Mammary epithelial cell (primary cell): ENCODE measurements around the gene G3BP1.

Experiments
- EZH2 ChIP-seq: IDR thresholded peaks from 2 replicates; pipeline ENCODE4 v1.6.1; 2012; ENCODE audit warnings: low read length, inconsistent platforms, borderline replicate concordance
- TF ChIP-seq, protein P1 (sequence below), 2 donors: IDR thresholded peaks in 1 of 2; conservative IDR thresholded peaks in 1 of 2; 2 replicates each; pipeline ENCODE4 v1.5.1; 2011 to 2012; ENCODE audit warnings: inconsistent platforms in 2 of 2, low read length in 2 of 2, mild to moderate bottlenecking in 2 of 2, control low read depth in 1 of 2, low read depth in 1 of 2; ENCODE audit not compliant: insufficient read depth in 1 of 2; ENCODE audit errors: extremely low read depth in 1 of 2

DNA sequence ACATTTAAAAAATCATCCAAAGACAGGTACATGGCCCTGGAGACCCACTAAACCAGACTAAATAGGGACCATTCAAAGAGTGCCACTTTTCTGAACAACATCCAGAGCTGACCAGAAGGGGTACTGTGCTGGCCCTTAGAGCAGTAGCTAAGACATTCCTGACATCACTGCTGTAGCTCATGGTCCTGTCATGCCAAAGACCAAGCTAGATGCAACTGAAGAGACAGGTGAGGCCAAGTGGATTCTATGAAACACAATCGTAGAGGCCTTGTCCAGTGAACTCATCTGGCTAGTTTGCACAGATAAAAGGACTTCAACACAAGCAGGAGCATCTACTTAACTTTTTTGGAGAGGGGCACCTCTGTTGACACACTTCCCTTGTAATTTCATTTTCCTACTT lies 43.3 kb downstream of the G3BP1 start:
- TF ChIP-seq, protein P1, sequence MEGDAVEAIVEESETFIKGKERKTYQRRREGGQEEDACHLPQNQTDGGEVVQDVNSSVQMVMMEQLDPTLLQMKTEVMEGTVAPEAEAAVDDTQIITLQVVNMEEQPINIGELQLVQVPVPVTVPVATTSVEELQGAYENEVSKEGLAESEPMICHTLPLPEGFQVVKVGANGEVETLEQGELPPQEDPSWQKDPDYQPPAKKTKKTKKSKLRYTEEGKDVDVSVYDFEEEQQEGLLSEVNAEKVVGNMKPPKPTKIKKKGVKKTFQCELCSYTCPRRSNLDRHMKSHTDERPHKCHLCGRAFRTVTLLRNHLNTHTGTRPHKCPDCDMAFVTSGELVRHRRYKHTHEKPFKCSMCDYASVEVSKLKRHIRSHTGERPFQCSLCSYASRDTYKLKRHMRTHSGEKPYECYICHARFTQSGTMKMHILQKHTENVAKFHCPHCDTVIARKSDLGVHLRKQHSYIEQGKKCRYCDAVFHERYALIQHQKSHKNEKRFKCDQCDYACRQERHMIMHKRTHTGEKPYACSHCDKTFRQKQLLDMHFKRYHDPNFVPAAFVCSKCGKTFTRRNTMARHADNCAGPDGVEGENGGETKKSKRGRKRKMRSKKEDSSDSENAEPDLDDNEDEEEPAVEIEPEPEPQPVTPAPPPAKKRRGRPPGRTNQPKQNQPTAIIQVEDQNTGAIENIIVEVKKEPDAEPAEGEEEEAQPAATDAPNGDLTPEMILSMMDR (conservative IDR thresholded peaks at IDR 0.05 in 1 of 2, IDR thresholded peaks at IDR 0.05 in 1 of 2; ENCODE audit: extremely low read depth in 1 of 2, insufficient read depth in 1 of 2, low read depth in 1 of 2, low read length in 2 of 2): no peak
- TF ChIP-seq EZH2: no peak
